HG02970 (cell line): ENCODE results near the gene DMKN.

Experiments used
- ATAC-seq: cut with Tn5 transposase; IDR thresholded peaks from one replicate; pipeline ENCODE4 v1.9.1; 2021; ENCODE audit warnings: mild to moderate bottlenecking, moderate library complexity, moderate number of reproducible peaks; ENCODE audit not compliant: unreplicated experiment, low FRiP score

Gene DMKN

GRCh38 chr19:35528218-35529038 lies 15.0 kb upstream of the DMKN start, which contains the start of gene SBSN:
TSS of gene SBSN (minus strand) at chr19:35528311. CDS start at chr19:35528281, 30 bp downstream.
- no peak for ATAC-seq

DNA sequence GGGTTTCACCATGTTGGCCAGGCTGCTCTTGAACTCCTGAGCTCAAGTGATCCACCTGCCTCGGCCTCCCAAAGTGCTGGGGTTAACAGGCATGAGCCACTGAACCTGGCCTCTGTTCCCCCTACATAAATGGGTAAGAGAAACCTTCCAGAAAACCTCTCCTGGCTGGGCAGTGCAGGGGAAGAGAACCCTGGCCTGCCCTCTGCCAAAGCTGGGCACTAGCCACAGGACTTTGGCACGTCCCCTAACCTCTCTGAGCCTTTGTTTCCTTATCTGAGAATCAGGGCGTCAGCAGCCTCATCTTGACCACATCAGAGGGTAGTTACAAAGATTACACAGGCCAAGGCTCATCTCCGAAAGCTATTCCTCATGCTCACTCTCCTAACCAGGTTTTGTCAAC lies 12.4 kb upstream of the DMKN start:
- ATAC-seq, result no peak

DNA sequence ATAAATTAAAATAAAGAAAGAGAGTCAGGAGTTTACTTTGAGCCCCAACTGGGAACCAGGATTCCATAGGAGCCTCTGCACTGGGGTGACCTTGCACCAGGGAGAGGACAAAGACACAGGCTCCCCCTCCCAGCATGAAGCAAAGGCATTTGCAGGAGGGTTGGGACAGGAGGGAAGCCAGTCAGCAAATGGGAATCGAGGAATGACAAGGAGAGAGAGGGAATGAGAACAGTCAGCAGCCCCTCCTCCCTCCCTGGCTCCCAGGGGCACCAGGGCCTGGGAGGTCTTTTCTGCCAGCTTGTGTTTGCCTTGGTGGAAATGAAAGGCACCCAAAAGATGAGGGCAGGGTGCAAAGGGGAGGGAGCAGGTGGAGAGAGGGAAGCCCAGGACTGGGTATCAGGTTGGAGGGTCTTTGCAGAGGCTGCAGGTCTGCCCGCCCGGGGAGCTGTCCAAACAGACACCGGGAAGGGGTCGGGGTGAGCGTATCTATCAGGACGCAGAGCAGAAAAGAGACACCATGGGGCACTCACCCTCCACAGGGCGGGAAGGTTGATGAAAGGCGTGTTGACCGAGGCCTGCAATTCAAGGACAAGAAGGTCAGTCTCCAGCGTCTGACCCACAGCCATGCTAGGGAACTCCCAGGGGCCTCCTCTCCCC lies 10.9 kb upstream of the DMKN start:
- ATAC-seq, result no peak

- no peak for ATAC-seq
Measured at GRCh38 chr19:35522745-35523327, 9.4 kb upstream of the DMKN start.

DNA sequence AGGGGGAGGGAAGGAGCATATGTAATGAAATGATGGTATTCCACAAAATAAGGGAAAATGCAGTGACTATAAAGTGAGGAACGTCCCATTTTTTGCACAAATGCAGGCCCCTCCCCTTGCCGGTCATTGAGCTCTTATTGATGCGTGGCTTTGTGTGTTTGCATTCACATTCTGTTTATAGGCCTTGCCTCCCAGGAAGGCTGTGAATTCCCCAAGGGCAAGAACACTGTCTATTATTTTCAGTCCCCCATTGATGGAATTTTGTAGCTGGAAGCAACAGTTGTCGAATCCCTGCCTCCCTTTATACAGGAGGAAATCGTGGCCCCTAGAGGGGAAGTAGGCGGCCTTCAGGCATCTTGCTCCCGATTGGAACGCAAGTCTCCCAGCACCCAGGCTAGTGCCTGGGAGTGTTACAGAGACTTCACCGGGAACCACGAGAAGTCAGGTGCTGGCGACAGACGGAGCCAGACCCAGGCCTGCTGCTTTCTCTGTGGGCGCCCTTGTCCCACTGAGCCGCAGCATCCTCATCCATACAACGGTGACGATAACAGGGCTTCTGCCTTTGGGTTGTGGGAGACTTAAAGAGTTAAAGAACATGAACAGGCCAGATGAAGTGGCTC lies 7.8 kb upstream of the DMKN start:
- ATAC-seq, result no peak

GRCh38 chr19:35519291-35519690 lies 5.8 kb upstream of the DMKN start:
- no peak for ATAC-seq

DNA sequence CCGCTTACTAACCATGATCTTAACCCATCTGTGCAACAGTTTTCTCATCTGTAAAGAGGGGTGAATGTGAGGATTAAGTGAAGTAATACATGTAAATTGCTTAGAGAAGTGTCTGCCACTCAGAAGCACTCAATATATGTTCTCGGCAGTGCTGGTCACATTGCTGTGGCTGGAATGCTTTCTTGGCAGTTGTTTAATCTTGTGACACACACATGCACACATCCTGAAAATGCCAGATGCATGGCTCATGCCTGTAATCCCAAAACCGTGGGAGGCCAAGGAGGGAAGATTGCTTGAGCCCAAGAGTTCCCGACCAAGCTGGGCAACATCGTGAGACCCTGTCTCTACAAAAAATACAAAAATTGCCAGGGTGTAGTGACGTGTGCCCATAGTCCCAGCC lies 4.9 kb upstream of the DMKN start:
- no peak for ATAC-seq

GRCh38 chr19:35517342-35517741 lies 3.9 kb upstream of the DMKN start:
- ATAC-seq, result no peak

- ATAC-seq, result no peak
Measured at GRCh38 chr19:35516310-35516709, 2.9 kb upstream of the DMKN start.

DNA sequence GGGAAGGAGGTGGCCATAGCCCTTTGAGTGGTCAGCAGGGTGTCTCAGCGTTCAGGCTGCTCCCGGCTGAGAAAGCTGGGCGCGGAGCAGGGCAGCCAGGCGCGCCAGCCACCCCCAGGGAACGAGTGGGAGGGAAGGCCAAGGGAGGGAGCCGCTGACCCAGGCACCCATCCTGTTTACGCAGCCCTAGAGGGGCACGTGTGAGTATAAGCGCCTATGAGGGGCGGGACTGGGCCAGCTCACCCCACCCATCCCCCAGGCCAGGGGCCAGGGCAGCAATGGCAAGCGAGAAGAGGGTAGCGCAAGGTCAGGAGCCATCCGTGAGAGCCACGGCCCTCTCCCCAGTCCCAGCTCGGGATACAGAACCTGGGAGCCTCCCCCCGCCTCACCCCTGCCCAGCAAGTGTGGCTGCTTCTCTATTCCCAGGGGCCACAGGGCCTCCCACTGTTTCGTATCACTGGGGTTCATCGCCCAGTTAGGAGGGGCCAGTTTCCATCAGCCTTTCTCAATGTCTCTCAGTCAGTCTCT lies 897 bp upstream of the DMKN start:
- ATAC-seq, result no peak

- no peak for ATAC-seq
Measured at GRCh38 chr19:35512831-35513627, 420 bp downstream of the DMKN start.

DNA sequence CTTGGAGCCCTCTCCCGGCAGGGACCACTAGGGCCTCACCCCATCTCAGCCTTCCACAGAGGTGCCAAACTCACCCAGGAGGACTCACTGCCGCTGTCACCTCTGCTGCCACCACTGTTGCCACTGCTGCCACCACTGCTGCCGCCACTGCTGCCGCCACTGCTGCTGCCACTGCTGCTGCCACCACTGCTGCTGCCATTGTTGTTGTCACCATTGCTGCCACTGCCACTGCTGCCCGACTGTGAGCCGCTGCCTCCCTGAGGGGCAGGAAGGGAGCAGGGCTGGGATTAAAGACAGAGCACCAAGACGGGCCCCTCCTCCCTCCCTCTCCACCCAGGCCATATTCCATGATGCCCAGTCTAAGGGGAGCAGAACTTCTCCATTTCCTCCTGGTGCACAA lies 2.1 kb downstream of the DMKN start:
- ATAC-seq, result no peak

DNA sequence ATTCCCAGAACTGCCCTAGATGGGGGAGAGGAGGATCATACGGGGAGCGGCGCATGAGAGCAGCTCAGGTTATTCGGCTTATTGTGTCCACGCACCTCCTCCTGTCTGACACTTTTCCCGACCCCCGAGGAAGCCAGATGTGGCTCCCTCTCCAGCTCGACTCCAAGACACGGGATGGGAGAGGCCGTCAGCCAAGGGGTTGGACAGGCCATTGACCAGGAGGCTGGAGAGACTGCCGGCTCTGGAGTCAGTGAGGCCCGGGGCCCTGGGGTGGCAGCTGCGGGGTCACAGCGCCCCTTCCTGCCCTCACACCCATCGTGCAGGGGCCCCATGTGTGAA lies 2.9 kb downstream of the DMKN start:
- no peak for ATAC-seq

DNA sequence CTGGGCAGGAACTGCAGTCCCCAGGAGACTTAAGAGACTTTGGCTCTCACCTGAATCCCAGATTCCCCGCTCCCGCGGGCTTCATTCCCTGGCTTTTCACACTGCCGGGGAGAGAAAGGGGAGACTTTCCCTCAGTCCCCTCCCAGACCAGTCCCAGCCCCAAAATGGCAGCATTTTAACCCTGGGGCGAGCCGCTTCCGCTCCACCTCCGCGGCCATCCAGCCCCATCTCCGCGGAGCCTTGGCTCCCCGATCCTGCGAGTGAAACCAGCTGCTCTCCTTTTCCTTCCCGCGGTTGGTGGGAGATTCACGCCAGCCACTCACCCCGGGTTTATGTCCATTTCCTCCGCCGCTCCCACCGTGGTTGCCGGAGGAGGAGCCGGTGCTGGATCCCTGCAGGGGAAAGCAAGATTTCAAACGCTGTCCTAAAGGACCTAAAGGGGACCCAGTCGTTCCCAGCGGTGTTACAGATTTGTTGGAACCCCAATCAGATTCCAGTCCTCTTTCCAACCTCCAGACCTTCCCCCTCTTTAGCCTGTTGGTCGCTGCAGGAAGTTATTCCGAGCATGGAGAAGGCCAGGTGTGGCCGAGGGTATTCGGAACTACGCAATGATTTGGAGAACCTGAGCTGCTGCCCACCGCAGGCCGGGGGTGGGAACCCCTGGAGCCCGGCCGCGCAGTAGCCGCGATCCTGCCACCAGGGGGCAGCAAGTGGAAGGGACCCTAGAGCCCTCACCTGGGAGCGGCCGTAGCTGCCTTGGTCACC lies 3.4 kb downstream of the DMKN start:
- ATAC-seq, result no peak

GRCh38 chr19:35509018-35509652 lies 4.3 kb downstream of the DMKN start:
- no peak for ATAC-seq

GRCh38 chr19:35508129-35508528 lies 5.3 kb downstream of the DMKN start:
- ATAC-seq, result no peak

DNA sequence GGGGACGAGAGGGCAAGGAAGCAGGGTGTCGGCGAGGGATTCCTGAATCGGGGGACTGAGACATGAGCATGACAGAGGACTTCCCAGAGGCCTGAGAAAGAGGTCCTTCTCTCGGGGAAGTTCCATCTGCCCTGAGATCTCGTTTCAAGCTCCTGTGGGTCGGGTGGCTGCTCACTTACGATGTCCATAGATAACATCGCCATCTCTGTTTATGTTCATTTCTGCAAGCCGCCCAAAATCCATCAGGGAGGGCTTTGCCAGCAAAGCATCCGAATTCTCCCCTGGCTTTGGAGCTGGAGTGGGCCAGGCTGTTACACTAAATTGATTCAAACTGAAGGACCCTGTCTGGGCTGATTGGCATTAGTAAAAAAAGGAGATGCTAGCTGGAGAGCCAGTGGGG lies 5.9 kb downstream of the DMKN start:
- no peak for ATAC-seq

DNA sequence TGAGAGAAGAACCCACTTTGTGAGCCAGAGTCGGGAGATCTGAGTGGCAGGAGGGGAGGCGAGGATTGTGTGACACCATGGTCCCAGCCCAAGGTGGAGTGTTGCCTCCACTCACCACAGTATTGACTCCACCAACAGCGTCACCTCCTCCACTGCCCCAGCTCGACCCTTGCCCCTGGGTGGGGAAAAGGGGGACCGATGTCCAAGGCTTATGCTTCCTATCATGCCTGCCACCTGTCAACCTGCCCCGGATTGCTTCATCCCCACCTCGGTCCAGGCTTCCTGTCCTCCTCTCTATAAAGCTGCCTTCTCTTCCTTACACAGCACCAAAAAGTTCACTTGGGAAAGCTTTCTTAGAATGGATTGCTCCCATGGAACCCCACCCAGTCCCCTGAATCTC lies 7.4 kb downstream of the DMKN start:
- ATAC-seq, result no peak

- ATAC-seq, result no peak
Measured at GRCh38 chr19:35502751-35503150, 10.7 kb downstream of the DMKN start.
